ENCODE measurements around the gene BRDT.

The BRDT gene

GRCh38 chr1:91948501-91949355, 473 bp upstream of the BRDT start:
- Histone ChIP-seq H3K27ac (replicated peaks) (no peak overlapping the region), H3K27me3 (ENCODE audit: insufficient read depth, poor library complexity, severe bottlenecking) (no peaks in the 10 kb centered on the region), H3K4me3 (replicated peaks; ENCODE audit: insufficient read depth, low read length) (no peak overlapping the region)
- TF ChIP-seq GABPA (IDR thresholded peaks at IDR 0.05; ENCODE audit: low read depth), result no peak
- TF ChIP-seq SPI1 (IDR thresholded peaks at IDR 0.05; ENCODE audit: borderline replicate concordance, low read depth), result no peak
- no peak for TF ChIP-seq POLR2AphosphoS5 (IDR thresholded peaks at IDR 0.05; ENCODE audit: low read depth)
- TF ChIP-seq CTCF (IDR thresholded peaks at IDR 0.05; ENCODE audit: insufficient read depth, low read length), result no peak
- TF ChIP-seq, protein P1, sequence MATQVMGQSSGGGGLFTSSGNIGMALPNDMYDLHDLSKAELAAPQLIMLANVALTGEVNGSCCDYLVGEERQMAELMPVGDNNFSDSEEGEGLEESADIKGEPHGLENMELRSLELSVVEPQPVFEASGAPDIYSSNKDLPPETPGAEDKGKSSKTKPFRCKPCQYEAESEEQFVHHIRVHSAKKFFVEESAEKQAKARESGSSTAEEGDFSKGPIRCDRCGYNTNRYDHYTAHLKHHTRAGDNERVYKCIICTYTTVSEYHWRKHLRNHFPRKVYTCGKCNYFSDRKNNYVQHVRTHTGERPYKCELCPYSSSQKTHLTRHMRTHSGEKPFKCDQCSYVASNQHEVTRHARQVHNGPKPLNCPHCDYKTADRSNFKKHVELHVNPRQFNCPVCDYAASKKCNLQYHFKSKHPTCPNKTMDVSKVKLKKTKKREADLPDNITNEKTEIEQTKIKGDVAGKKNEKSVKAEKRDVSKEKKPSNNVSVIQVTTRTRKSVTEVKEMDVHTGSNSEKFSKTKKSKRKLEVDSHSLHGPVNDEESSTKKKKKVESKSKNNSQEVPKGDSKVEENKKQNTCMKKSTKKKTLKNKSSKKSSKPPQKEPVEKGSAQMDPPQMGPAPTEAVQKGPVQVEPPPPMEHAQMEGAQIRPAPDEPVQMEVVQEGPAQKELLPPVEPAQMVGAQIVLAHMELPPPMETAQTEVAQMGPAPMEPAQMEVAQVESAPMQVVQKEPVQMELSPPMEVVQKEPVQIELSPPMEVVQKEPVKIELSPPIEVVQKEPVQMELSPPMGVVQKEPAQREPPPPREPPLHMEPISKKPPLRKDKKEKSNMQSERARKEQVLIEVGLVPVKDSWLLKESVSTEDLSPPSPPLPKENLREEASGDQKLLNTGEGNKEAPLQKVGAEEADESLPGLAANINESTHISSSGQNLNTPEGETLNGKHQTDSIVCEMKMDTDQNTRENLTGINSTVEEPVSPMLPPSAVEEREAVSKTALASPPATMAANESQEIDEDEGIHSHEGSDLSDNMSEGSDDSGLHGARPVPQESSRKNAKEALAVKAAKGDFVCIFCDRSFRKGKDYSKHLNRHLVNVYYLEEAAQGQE (IDR thresholded peaks at IDR 0.05; ENCODE audit: insufficient replicate concordance, low read depth), result no peak
- DNase-seq (ENCODE audit: low read depth in 1 of 2, low spot score in 1 of 2), result no peak

- Histone ChIP-seq H3K27me3 (ENCODE audit: insufficient read depth, poor library complexity, severe bottlenecking) (no peaks in the 10 kb centered on the region), H3K4me3 (replicated peaks; ENCODE audit: insufficient read depth, low read length) (no peak overlapping the region), H3K27ac (replicated peaks) (no peak overlapping the region)
- TF ChIP-seq, protein P1 (IDR thresholded peaks at IDR 0.05; ENCODE audit: insufficient replicate concordance, low read depth), result no peak
- no peak for TF ChIP-seq SPI1 (IDR thresholded peaks at IDR 0.05; ENCODE audit: borderline replicate concordance, low read depth)
- TF ChIP-seq POLR2AphosphoS5 (IDR thresholded peaks at IDR 0.05; ENCODE audit: low read depth), result no peak
- no peak for TF ChIP-seq CTCF (IDR thresholded peaks at IDR 0.05; ENCODE audit: insufficient read depth, low read length)
- TF ChIP-seq GABPA (IDR thresholded peaks at IDR 0.05; ENCODE audit: low read depth), result no peak
- DNase-seq (ENCODE audit: low read depth in 1 of 2, low spot score in 1 of 2), result no peak
These were observed 3.0 kb downstream of the BRDT start for GRCh38 chr1:91952187-91952586.

GRCh38 chr1:91958926-91959325, 9.7 kb downstream of the BRDT start:
- Histone ChIP-seq H3K27ac (replicated peaks) (no peak overlapping the region), H3K27me3 (ENCODE audit: insufficient read depth, poor library complexity, severe bottlenecking) (no peaks in the 10 kb centered on the region), H3K4me3 (replicated peaks; ENCODE audit: insufficient read depth, low read length) (no peak overlapping the region)
- TF ChIP-seq, protein P1 (IDR thresholded peaks at IDR 0.05; ENCODE audit: insufficient replicate concordance, low read depth), result no peak
- TF ChIP-seq POLR2AphosphoS5 (IDR thresholded peaks at IDR 0.05; ENCODE audit: low read depth) (no peak), GABPA (IDR thresholded peaks at IDR 0.05; ENCODE audit: low read depth) (no peak), CTCF (IDR thresholded peaks at IDR 0.05; ENCODE audit: insufficient read depth, low read length) (no peak), SPI1 (IDR thresholded peaks at IDR 0.05; ENCODE audit: borderline replicate concordance, low read depth) (no peak)
- DNase-seq (ENCODE audit: low read depth in 1 of 2, low spot score in 1 of 2), result no peak
